Stimulated activated CD4-positive, alpha-beta T cell treated with anti-CD3 and anti-CD28 coated beads, Interleukin-1b, Interleukin-23, amount 100 ng/mL, for 4 hours (primary cell): ENCODE results near the gene ZNF491.
A peak's percentile ranks its signal among the peaks of the same experiment; 100 is the strongest.
"Not testable (repeated sequence)": the region's sequence is repeated elsewhere in the genome, so short reads cannot be mapped to it uniquely, and the experiment has no call there.

Experiments used
- DNase-seq, 2 donors: peaks; one replicate each; pipeline ENCODE4 v3.0.0-alpha.2; 2020; ENCODE audit warnings: low read depth in 2 of 2

ZNF491 gene

DNA sequence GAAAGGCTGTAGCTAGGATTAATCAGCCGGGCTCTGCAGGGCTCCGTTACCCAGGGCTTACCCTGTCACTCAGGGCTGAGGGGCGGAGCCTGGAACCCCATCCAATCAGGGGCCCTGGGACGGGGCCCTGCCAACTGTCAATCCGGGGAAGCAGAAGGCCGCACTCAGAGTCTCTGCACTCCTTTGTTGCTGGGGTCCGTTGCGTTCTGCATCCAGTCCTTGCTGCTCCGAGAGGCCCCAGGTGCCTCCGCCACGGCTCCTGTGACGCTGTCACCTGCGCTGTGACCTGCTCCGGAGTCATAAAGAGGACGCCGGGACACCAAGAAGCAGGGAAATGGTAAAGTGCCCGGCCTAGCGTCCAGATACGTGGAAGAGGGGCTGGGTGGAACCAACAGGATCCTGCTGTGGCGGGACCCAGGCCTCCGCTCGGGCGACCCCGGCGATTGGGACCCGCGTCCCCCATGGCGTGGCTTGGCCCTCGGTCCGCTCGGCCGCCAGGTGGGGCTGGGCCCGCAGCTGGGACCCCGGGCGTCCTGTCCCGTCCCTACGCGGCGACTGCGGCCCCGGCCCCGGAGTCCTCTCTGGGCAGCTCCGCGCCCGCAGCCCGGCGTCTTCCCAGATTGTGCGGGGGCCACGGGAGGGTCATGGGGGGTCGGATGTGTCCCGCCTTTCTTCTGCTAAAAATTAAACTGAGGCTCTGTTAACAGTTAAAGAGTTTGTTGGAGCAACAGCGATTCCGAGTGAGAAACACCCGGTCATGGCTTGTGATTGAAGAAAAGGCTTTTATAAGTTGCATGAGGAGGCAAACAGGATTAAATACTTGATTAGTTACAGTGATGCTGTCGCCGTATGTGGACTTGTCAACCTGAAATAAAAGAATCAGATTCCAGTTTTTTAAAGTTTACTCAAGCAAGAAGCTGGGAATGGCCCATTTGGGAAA lies at the start of gene ZNF491:
TSS of gene ZNF491 (plus strand) at position 133 of the 940 bp plus-strand sequence. CDS start 7,431 bp downstream, outside the sequence.
- peak; percentile 66 to 81 for DNase-seq

DNA sequence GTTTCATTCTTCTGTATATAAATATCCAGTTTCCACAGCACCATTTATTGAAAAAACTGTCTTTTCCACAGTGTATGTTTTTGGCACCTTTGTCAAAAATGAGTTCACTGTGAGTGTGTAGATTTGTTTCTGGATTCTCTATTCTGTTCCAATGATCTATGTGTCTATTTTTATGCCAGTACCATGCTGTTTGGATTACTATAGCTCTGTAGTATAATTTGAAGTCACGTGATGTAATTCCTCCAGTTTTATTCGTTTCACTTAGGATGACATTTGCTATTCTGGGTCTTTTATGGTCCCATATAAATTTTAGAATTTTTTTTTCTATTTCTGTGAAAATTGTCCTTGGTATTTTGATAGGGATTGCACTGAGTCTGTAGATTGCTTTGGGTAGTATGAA lies 48.6 kb upstream of the ZNF491 start:
- no peak for DNase-seq

DNA sequence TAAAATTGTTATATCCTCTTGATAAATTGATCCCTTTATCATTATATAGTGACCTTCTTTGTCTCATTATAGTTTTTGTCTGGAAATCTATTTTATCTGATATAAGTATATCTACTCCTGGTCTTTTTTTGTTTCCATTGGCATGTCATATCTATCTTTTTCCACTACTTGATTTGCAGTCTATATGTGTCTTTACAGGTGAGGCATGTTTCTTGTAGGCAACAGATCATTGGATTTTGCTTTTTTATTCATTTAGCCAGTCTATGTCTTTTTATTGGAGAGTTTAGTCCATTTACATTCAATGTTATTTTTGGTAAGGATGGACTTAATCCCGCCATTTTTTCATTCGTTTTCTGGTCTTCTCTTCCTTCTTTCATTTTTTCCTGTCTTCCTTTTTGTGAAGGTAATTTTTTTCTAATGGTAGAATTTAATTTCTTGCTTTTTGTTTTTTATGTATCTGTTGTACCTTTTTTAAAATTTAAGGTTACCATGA lies 46.0 kb upstream of the ZNF491 start:
- no peak for DNase-seq

DNA sequence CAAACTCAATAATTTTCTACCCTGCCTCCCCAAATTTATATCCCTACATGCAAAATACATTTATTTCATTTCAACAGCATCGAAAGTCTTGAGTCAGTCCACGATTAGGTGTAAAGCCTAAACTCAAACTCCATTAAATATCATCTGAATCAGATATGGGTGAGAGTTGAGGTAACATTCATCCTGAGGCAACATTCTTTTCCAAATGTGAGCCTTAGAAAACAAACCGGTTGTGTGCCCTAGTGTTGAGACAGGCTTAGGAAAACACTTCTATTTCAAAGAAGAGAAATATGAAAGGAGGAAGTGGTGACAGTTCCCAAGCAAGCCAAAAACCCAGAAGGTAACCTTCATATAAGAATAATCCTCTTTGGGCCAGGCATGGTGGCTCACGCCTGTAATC lies 43.7 kb upstream of the ZNF491 start:
- DNase-seq = no peak

DNA sequence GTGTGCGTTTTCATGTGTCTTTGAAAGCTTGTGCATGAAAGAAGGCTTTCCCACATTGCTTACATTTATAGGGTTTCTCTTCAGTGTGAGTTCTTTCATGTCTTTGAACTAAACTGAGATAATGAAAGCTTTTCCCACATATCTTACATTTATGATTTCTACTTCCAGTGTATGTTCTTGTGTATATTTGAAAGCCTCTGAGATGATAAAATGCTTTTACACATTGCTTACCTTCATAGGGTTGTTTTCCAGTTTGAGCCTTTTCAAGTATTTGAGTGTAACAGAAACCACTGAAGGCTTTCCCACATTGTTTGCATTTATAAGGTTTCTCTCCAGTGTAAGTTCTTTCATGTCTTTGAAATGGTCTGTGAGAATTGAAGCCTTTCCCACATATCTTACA lies 41.4 kb upstream of the ZNF491 start:
- no peak for DNase-seq

DNA sequence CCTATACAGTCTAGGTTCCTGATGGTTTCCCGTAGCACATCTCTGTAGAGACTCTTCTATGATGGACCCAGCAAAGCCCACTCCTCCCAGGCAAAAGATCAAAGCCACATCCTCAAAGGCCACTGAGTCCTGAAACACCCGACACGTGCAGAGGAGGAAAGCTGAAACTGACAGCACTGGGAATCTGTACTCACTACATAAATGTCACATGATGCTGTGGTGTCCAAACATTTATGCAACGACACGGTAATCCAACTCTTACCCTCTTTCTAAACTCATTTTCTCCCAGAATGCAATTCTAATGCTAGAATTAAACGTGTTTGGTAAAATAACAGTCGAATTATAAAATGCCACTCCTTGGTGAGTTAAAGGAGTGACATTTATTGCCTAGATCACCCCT lies 38.5 kb upstream of the ZNF491 start:
- DNase-seq = no peak

DNA sequence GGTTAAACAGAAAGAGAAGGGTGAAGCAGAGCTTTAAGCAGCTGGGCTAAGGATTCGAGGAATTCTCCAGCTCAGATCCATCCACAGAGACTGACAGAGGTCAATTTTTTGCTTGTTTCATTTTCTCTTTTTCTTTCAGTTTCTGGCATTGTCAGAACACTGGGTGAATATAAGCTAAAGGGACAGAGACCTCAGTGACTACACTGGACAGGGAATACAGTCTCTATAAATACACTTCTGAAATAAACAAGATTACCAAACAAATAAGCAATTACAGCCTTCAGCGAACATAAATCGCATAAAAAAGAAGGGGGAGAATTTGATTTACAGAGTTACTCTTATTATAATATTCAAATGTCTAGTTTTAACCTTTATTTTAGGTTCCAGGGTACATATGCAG lies 35.2 kb upstream of the ZNF491 start:
- DNase-seq = no peak

DNA sequence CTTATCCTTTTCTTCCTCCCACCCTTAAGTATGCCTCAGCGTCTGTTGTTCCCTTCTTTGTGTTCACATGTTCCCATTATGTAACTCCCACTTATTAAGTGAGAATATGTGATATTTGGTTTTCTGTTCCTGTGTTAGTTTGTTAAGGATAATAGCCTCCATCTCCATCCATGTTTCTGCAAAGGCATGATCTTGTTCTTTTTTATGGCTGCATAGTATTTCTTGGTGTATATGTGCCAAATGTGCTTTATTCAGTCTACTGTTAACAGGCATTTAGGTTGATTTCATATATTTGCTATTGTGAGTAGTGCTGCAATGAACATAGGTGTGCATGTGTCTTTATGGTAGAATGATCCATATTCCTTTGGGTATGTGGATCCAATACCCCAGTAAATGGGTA lies 34.7 kb upstream of the ZNF491 start:
- no peak for DNase-seq

DNA sequence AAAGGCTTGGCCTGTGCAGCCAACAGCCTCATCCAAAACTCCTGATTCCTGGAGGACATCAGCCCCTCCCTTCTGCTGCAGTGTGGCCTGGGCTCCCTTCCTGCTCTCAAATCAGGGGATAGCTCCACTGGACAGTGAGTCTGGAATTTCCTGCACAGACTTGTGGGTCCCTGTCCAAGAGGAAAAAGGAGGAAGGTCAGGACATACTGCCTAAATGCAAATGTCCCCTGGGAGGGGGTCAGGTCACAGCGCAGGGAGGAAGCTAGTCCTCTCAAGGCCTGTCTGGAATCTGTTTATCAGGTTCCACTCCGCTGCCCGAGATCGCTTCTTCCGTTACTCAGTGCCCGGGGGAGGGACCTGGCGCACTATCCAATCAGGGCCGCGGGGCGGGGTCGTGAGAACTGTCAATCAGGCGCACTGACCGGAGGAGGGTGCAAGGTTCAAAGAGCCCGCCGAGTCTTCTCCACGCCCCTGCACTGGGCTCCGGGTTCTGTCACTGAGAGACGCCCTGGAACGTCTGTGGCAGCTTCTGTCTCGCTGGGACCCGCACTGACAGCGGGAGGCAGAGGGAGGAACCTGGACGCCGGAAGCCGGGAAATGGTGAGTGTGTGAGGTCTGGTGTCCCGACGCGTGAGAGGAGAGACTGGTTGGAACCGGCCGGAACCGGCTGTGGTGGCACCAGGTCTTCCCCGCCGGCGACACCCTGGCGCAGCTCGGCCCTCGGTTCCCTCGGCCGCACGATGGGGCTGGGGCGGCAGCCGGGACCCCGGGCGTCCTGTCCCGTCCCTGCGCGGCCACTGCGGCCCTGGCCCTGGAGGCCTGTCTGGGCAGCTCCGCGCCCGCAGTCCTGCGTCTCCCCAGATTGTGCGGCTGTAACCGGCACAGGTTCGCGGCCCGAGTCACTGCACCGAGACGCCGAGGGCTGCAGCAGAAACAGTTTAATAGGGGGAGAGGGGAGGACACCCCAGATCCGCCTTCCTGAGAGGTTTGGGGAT lies 31.4 kb upstream of the ZNF491 start, which contains the start of gene ZNF441:
TSS of gene ZNF441 (plus strand) at position 404 of the 995 bp plus-strand sequence. CDS start at position 598, 194 bp downstream.
- DNase-seq = peak; percentile 81 to 93

DNA sequence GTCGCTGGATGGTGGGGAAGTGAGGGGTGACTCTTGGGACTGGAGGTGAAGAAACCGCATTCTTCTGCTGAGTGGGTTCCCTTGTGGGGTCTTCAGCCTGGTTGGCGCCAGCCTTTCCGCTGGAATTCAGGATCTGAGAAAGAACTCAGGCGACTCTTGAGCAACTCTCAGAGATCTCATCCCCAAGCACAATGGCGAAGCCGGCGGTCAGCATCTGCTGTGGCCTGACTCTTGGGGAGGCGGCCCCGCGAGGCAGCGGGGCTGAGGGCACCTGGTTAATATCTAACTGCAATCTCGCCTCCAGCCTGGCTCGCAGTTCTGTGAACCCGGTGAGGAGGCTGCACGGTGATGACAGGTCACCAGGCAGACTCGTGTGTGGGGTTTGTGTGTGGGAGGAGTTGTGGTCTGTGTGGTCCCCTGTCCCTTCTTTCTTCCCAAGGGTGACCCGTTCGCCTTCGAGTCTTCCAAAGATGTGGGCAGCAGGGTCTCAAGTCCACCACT lies 30.6 kb upstream of the ZNF491 start:
- no peak for DNase-seq

DNA sequence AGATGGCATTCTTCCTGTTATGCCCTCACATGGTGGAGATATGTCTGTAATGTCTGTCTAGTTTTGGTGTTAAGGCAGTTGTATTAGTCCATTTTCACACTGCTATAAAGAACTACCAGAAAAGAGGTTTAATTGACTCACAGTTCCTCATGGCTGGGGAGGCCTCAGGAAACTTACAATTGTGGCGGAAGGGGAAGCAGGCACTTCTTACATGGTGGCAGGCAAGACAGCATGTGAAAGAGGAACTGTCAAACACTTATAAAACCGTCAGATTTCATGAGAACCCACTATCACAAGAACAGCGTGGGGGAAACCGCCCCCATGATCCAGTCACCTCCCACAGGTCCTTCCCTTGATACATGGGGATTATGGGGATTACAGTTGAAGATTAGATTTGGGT lies 28.3 kb upstream of the ZNF491 start:
- DNase-seq = no peak

DNA sequence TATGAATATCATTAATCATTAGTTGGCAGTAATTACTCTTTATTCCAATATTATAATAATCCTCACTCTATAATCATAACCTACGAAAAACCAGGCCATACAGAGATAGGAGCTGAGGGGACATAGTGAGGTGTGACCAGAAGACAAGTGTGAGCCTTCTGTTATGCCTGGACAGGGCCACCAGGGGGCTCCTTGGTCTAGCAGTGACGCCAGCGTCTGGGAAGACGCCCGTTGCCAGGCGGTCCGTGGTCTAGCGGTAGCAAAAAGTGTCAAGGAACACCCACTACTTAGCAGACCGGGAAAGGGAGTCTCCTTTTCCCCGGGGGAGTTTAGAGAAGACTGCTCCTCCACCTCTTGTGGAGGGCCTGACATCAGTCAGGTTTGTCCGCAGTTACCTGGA lies 26.8 kb upstream of the ZNF491 start:
- DNase-seq = not testable (repeated sequence)

DNA sequence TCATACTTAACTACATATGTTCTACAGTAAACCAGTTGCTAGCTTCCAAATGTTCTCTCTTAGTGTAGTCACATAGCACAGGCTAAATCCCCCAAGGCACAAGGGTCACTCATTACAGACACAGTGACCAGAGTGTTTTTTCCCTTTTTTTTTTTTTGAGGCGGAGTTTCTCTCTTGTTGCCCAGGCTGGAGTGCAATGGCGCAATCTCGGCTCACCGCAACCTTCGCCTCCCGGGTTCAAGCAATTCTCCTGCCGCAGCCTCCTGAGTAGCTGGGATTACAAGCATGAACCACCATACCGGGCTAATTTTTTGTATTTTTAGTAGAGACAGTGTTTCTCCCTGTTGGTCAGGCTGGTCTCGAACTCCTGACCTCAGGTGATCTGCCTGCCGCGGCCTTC lies 21.7 kb upstream of the ZNF491 start:
- not testable (repeated sequence) for DNase-seq

DNA sequence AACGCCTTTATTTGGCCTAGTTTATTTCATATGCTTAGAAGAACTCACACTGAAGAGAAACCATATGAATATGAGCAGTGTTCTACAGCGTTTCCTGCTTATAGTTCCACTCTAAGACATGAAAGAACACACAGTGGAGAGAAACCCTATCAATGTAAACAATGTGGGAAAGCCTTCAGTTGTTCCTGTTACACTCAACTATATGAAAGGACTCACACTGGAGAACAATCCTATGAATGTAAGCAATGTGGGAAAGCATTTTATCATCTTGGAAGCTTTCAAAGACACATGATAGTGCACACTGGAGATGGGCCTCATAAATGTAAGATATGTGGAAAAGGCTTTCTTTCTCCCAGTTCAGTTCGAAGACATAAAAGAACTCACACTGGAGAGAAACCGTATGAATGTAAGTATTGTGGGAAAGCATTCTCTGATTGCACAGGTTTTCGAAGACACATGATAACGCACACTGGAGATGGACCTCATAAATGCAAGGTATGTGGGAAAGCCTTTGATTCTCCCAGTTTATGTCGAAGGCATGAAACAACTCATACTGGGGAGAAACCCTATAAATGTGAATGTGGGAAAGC lies 17.8 kb upstream of the ZNF491 start:
- DNase-seq = no peak

DNA sequence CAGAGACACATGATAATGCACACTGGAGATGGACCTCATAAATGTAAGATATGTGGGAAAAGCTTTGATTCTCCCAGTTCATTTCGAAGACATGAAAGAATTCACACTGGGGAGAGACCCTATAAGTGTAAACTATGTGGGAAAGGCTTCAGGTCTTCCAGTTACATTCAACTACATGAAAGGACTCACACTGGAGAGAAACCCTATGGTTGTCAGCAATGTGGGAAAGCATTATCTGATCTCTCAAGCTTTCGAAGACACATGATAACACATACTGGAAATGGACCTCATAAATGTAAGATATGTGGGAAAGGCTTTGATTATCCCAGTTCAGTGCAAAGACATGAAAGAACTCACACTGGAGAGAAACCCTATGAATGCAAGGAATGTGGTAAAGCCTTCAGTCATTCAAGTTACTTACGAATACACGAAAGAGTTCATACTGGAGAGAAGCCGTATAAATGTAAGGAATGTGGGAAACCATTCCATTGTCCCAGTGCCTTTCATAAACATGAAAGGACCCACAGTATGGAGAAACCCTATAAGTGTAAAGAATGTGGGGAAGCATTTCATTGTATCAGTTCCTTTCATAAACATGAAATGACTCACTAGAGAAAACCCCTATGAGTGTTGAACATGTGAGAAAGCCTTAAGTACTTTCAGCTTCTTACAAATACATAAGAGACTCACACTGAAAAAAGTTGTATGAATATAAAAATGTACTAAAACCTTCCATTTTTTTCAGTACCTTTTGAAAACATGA lies 16.8 kb upstream of the ZNF491 start:
- DNase-seq = no peak

DNA sequence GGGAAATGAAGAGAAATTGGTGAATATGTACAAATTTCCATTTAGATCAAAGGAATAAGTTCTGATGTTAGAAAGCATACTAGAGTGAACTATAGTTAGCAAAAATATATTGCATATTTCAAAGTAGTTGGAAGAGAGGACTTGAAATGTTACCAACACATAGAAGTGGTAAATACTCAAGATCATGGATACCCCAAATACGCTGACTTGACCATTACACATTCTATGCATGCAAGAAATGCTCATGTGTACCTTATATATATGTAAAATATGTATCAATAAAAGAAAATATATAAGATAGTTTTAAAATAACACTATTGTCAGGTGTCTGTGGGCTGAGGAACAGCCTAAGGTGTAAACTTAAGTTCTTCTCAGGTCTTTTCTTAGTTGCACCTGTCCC lies 14.6 kb upstream of the ZNF491 start:
- DNase-seq = no peak

DNA sequence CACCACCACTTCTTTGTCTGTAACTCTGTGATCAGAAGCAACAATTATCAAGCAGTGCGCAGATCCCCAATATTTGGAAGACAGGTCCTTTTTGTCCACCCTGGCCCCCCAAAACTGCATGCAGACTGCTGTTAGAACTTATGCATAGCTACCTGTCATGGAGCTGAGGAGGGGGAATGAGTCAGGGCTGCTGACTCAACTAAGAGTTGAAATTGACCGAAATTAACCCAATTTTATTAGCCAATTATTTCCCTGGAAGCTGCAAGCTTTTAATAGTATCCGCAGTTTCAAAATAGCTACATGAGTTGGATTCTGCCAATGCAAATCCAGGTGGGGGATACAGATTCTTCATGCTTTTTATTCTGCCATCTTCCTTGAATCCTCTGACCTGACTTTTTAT lies 14.0 kb upstream of the ZNF491 start:
- no peak for DNase-seq

DNA sequence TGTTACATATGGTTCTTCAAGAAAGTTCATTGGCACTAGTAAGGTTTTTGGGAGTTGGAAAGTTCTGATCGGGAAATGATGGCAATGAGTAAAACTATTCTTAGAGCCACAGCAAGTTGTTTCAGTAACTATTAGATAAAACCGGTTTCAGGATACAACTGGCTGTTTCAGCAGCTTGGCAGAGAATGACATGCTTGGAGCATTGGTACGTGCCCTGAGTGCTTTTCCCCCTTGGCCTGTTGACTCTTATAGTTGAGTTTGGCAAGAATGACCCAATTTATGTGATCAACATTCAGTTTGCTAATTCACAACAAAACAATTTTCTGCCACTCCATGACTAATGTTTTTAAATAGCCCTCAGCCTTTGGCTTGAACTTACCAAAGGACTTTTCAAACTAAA lies 10.8 kb upstream of the ZNF491 start:
- no peak for DNase-seq

DNA sequence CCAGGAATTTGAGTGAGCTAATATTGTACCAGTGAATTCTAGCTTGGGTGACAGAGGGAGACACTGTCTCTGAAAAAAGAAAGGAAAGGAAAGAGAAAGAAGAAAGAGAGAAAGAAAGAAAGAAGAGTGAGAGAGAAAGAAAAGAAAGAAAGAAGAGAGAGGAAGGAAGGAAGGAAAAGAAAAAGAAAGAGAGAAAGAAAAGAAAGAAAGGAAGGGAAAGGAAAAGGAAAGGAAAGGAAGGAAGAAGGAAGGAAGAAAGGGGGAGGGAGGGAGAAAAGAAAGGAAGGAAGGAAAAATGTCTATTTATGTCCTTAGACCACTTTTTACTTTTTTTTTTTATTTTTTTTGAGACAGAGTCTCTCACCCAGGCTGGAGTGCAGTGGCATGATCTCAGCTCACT lies 5.4 kb upstream of the ZNF491 start:
- DNase-seq = no peak

DNA sequence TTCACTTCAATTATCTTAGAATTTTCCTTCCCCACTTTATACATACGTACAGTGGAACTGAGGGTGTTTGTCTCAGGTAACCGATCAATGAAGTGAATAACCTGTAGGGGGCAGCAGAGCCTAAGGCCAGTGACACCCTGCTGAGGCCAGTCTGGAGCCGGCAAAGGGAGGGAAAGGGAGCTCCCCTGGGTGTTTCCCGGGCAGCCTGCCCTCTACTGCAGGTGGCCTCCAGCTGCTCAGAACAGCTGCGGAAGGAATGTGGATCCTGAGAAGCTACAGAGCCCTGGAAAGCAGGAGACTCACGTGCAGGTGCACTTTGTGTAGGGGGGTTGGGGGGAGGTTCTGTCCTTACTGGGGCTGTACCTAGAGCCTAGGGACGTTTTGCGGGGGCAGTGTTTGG lies 832 bp upstream of the ZNF491 start:
- DNase-seq = peak; percentile 55 to 68
